Parathyroid adenoma (tissue), 2 donors: ENCODE data around the gene GHRHR.

Source experiments
- H2AFZ ChIP-seq: fragments of 300-600 bp; sonication (generic); one replicate; pipeline ENCODE4 v1.7.0; 2017; ENCODE audit warnings: antibody characterized with exemption, mild to moderate bottlenecking
- H3K27ac ChIP-seq: fragments of 300-600 bp; sonication (generic); one replicate; pipeline ENCODE4 v1.7.0; 2017
- H3K27me3 ChIP-seq: fragments of 300-600 bp; sonication (generic); one replicate; pipeline ENCODE4 v1.7.0; 2017; ENCODE audit warnings: low read length; ENCODE audit not compliant: control insufficient read depth, insufficient read depth
- H3K36me3 ChIP-seq: fragments of 300-600 bp; sonication (generic); one replicate; pipeline ENCODE4 v1.7.0; 2017; ENCODE audit warnings: low read length; ENCODE audit not compliant: control insufficient read depth, insufficient read depth
- H3K4me1 ChIP-seq: fragments of 300-600 bp; sonication (generic); one replicate; pipeline ENCODE4 v1.7.0; 2017; ENCODE audit warnings: control low read depth
- H3K4me2 ChIP-seq: fragments of 300-600 bp; sonication (generic); one replicate; pipeline ENCODE4 v1.7.0; 2017; ENCODE audit warnings: low read length
- H3K4me3 ChIP-seq: fragments of 300-600 bp; sonication (generic); one replicate; pipeline ENCODE4 v1.7.0; 2017; ENCODE audit warnings: low read depth, low read length
- H3K79me2 ChIP-seq: fragments of 300-600 bp; sonication (generic); one replicate; pipeline ENCODE4 v1.7.0; 2017; ENCODE audit warnings: control low read depth
- H3K9ac ChIP-seq: fragments of 300-600 bp; sonication (generic); one replicate; pipeline ENCODE4 v1.7.0; 2017; ENCODE audit warnings: mild to moderate bottlenecking
- H3K9me3 ChIP-seq: fragments of 300-600 bp; sonication (generic); one replicate; pipeline ENCODE4 v1.7.0; 2017; ENCODE audit warnings: low read length; ENCODE audit not compliant: control insufficient read depth
- CTCF ChIP-seq: fragments of 300-600 bp; sonication (generic); IDR thresholded peaks from one replicate; pipeline ENCODE4 v1.7.0; 2017; ENCODE audit warnings: antibody characterized with exemption, mild to moderate bottlenecking
- donor health status: primary hyperparathyroidism.

GHRHR gene

GRCh38 chr7:30980751-30981150, 17.0 kb downstream of the GHRHR start:
- TF ChIP-seq CTCF = no peak

GRCh38 chr7:30983042-30983913, 19.5 kb downstream of the GHRHR start:
- H3K36me3 ChIP-seq = no peaks in the 10 kb centered on the region
- H3K79me2 ChIP-seq = no peaks in the 10 kb centered on the region
- H3K27ac ChIP-seq = no peak overlapping the region
- H3K27me3 ChIP-seq = no peaks in the 10 kb centered on the region
- TF ChIP-seq CTCF = peak; percentile 96
- H3K4me2 ChIP-seq = no peak overlapping the region
- H3K4me1 ChIP-seq = peaks cover 2% of the 10 kb centered on the region
- H3K4me3 ChIP-seq = no peak overlapping the region
- no peaks in the 10 kb centered on the region for H3K9me3 ChIP-seq
- no peak overlapping the region for H2AFZ ChIP-seq
- no peak overlapping the region for H3K9ac ChIP-seq

More at GRCh38 chr7:30980751-30981150, 17.0 kb downstream of the GHRHR start:
- Histone ChIP-seq H3K4me1 (no peaks in the 10 kb centered on the region), H3K4me2 (no peak overlapping the region), H3K27me3 (no peaks in the 10 kb centered on the region), H3K36me3 (no peaks in the 10 kb centered on the region), H3K9ac (no peak overlapping the region), H3K79me2 (no peaks in the 10 kb centered on the region), H2AFZ (no peak overlapping the region), H3K4me3 (no peak overlapping the region), H3K27ac (no peak overlapping the region), H3K9me3 (no peaks in the 10 kb centered on the region)

- H3K27ac ChIP-seq = no peak overlapping the region
- H3K4me1 ChIP-seq = peaks cover 7% of the 10 kb centered on the region
- no peaks in the 10 kb centered on the region for H3K36me3 ChIP-seq
- no peak overlapping the region for H3K4me2 ChIP-seq
- TF ChIP-seq CTCF = no peak
- no peak overlapping the region for H3K9ac ChIP-seq
- H3K4me3 ChIP-seq = no peak overlapping the region
- H3K27me3 ChIP-seq = no peaks in the 10 kb centered on the region
- H2AFZ ChIP-seq = peak overlapping the region; percentile 20
- no peaks in the 10 kb centered on the region for H3K79me2 ChIP-seq
- H3K9me3 ChIP-seq = no peaks in the 10 kb centered on the region
Observed at GRCh38 chr7:30983914-30984247, 20.1 kb downstream of the GHRHR start.

- Histone ChIP-seq H3K27me3 (no peaks in the 10 kb centered on the region), H3K4me2 (no peak overlapping the region), H3K9ac (no peak overlapping the region), H3K4me1 (peaks cover 8% of the 10 kb centered on the region), H3K9me3 (no peaks in the 10 kb centered on the region), H3K27ac (no peak overlapping the region), H3K36me3 (no peaks in the 10 kb centered on the region), H3K4me3 (no peak overlapping the region), H2AFZ (peak overlapping the region; percentile 20), H3K79me2 (no peaks in the 10 kb centered on the region)
- no peak for TF ChIP-seq CTCF
Observed at GRCh38 chr7:30984359-30985107, 20.8 kb downstream of the GHRHR start.
